Measurements from ENCODE around the gene SOX2.

Gene SOX2

GRCh38 chr3:181723625-181724191 is 12.0 kb downstream of the SOX2 start:
- DNase-seq: no peak

DNA sequence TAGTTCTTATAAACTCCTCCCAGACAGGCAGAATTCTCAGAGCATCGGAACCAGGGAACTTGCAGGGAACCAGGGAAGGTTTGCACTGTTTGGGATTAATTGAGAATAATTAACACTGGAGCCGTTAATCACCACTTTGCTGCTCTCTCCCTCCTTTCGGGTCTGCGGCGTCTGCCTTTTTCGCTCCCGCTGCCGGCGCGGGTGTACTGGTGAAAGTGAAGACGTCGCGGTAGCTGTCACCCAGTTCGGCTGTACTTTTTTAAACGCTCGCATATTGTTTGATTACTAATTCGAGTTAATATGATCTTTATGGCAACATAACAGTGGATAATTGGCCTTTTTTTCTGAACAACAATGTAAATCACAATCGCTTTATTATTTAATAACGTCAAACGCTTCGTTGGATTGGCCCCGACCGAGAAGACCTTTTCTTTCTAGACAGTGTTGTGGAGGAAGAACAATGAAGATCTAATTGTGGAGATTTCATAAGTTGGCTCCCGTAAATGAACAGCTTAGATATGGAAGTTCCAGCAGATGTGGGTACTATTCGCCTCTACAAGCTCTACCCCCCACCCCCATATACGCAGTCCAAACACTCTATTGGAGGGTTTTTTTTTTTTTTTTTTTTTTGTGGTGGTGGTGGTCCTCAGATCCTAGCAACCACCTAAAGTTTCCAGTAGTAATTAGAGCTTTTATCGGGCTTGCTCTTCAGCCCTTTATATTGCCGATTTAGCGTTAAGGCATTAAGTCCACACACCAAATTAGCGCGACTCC is 12.7 kb downstream of the SOX2 start:
- no peak for DNase-seq

GRCh38 chr3:181725131-181725731 is 13.5 kb downstream of the SOX2 start:
- DNase-seq: no peak

- DNase-seq: no peak
These were observed 14.1 kb downstream of the SOX2 start for GRCh38 chr3:181725830-181726229.

GRCh38 chr3:181726351-181727330 is 14.9 kb downstream of the SOX2 start:
- DNase-seq: no peak

- DNase-seq: no peak
These were observed 15.8 kb downstream of the SOX2 start for GRCh38 chr3:181727341-181728032.

GRCh38 chr3:181728470-181729340 is 17.0 kb downstream of the SOX2 start:
- DNase-seq: no peak

GRCh38 chr3:181729341-181729869 is 17.7 kb downstream of the SOX2 start:
- no peak for DNase-seq

DNA sequence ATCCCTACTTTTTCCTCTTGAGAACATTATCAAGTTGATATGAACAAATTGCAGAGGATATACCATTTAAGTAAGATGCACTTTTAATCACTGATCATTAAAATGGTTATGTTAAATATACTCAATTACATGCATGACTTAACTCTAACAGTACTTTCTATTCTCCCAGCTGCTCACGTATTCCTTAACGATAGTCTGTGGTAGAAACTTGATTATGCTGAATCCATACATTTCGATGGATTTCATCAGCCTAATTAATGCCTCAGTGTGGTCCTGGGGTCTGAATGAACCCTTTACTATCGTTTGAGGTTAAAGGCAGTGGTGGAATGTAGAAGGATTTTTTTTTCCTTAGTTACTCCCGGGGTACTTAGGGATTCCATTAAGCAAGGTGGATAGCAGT is 18.6 kb downstream of the SOX2 start:
- DNase-seq: no peak

DNA sequence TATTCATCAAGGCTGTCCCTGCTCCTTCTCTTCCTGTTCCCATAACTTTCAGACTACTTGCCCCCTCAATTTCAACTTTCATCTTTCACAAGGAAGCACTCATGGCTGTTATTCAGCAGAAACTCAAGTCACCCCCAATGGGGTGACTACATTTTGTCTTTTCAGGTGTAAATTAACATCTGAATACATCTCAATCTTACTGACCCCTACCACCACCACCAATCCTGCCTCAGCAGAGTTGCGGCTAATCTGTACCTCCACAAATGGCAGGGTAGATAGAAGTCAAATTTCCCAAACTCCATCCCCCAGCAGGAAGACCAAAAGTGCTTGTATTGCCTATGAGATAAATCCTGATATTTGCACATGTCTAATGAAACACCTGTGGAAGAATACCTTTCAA is 19.2 kb downstream of the SOX2 start:
- DNase-seq: no peak

DNA sequence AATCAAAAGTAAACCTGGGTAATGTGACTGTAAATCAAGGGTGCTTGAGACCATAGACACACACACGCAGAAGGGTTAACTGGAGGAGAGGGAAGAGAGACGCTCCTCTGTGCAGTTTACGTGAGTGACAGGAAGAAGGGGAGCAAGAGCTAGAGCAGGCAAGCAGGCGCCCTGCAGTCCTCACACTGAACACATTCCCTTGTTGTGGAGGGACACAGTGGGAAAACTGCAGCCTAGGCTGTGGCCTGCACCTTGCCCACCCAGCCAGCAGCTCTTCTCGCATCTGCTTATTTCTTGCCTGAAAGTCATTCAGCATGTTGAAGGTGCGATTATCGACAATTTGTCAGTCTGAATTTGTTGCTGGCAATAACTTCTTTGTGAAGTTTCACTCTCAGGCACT is 24.2 kb downstream of the SOX2 start:
- no peak for DNase-seq

GRCh38 chr3:181738551-181738950 is 26.8 kb downstream of the SOX2 start:
- DNase-seq: no peak

DNA sequence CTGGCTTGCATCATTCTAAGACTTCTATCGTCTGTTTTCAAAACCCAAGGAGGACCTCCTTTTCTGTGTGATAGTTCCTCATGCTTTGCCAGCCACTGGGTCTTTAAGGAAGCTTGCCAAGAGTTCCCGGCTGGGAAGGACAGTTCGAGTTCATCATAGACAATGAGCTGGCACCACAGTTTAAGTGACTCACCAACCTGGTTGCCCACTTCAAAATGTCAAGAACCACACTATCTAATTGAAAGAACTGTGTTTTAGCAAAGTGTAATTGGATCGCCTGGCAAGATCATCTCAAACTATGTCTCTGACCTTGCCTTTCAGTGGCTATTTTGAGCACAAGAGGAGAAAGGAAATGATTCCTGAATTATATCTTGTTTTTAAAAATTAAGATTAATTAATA is 27.9 kb downstream of the SOX2 start:
- DNase-seq: no peak

- no peak for DNase-seq
These were observed 29.7 kb downstream of the SOX2 start for GRCh38 chr3:181741417-181741816.

DNA sequence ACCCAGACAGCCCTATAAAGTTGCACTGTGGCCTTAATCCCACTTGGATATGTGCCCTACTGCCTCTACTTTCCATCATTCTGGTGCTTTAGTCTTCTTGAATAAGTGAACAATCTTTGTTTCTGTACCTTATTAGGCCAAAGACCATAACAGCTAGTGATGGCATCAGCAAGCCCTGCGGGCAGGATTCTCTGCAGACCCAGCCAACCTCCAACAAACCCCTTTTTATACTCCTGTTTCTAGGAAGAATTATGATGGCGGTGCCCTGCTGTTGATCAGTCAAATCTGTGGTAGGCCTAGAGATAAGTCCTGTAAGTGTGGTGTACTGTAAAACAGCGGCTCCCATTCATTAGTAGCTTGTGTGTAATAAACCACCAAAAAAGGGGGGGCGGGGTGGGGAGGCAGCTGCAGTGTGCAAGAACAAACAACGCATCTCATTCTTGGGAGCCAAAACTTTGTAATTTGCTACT is 40.5 kb downstream of the SOX2 start:
- no peak for DNase-seq

DNA sequence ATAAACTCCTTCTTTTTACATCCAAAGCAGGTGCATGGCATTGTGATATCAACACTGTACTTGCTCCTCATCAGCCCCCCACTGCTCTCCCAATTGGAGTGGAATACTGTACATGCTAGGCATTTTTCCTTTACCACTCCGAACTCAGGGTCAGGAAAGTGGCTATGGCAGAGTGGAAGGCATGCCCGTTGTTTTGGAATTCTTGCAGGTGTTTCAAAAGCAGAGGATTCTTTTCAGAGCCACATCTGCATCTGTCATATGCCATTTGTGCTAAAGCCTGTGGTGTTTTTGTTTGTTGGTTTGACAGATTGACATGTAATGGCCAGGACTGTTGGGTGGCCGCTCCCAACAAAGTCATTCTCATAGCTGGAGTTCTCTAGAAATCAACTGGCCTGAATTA is 41.7 kb downstream of the SOX2 start:
- no peak for DNase-seq

DNA sequence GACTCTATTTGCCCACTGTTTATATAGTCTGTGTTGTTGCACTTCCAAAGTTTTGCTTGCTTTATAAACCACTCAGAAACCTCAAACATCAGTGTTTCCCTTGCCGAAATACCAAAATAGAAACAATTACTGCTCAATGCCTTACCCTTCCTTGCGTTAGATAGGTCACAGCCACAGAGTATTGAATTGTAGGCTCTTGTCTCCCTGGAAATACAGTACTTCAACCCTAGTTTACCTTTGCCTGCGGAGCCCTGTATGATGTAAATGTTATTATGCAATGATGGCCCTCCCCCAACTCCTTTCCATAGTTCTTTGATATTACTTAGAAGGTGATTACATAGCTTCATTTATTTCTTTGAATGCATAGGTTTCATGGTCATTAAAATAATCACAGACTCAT is 44.2 kb downstream of the SOX2 start:
- no peak for DNase-seq

GRCh38 chr3:181756645-181757297 is 45.0 kb downstream of the SOX2 start:
- no peak for DNase-seq

GRCh38 chr3:181757694-181758306 is 46.1 kb downstream of the SOX2 start:
- no peak for DNase-seq

- DNase-seq: no peak
These were observed 50.2 kb downstream of the SOX2 start for GRCh38 chr3:181761906-181762305.

Measured in CD4-positive, alpha-beta T cell treated with Interleukin-15 for 1 hour (primary cell).